ENCODE measurements around the gene BCR. TPM values are rescaled to one million over a fixed set of nuclear protein-coding genes. Genes with fewer than 3 reads are reported as not detected.
A peak's percentile ranks its signal among the peaks of the same experiment; 100 is the strongest.

The BCR gene
- total RNA-seq, 1 experiment from 2014 or later: 77.0 TPM

GRCh38 chr22:23166841-23167616, 13.3 kb upstream of the BCR start:
- Histone ChIP-seq H3K9ac (ENCODE audit: extremely low read depth, insufficient read length, low read length) (no peak overlapping the region), H2BK5ac (ENCODE audit: insufficient read length, low read length) (no peak overlapping the region), H4K20me1 (ENCODE audit: control insufficient read depth, insufficient read depth, insufficient read length) (no peaks in the 10 kb centered on the region), H3K4ac (ENCODE audit: low read depth, low read length) (no peak overlapping the region), H3K23ac (ENCODE audit: insufficient read length, low read depth, low read length) (no peak overlapping the region), H3K79me2 (ENCODE audit: insufficient read depth, low read length) (no peaks in the 10 kb centered on the region), H2BK12ac (ENCODE audit: insufficient read length, low read depth, low read length) (no peak overlapping the region), H3T11ph (ENCODE audit: low read length) (no peak overlapping the region), H3K27ac (ENCODE audit: insufficient read length, low read depth, low read length) (no peak overlapping the region), H4K91ac (ENCODE audit: insufficient read length, low read depth, low read length) (no peak overlapping the region), H3K56ac (ENCODE audit: insufficient read length, low read depth, low read length) (no peak overlapping the region), H3K79me1 (ENCODE audit: insufficient read depth, low read depth, low read length, poor library complexity, severe bottlenecking) (no peaks in the 10 kb centered on the region), H4K8ac (replicated peaks; ENCODE audit: insufficient read length, low read depth, low read length) (no peak overlapping the region), H2AFZ (ENCODE audit: low read length) (no peak overlapping the region), H2AK5ac (ENCODE audit: insufficient read length, low read length) (no peak overlapping the region), H3K23me2 (ENCODE audit: insufficient read length, low read depth, low read length, poor library complexity, severe bottlenecking) (no peaks in the 10 kb centered on the region), H2BK120ac (ENCODE audit: low read depth, low read length, poor library complexity, severe bottlenecking) (no peak overlapping the region), H2BK15ac (ENCODE audit: low read depth, low read length) (no peak overlapping the region), H3K9me3 (ENCODE audit: control insufficient read depth, low read depth, low read length) (no peaks in the 10 kb centered on the region), H3K14ac (ENCODE audit: insufficient read depth, low read length) (no peak overlapping the region), H3K18ac (ENCODE audit: insufficient read length, low read depth, low read length) (no peak overlapping the region), H4K5ac (ENCODE audit: insufficient read length, low read depth, low read length) (no peak overlapping the region), H3K27me3 (ENCODE audit: insufficient read depth, low read length) (no peaks in the 10 kb centered on the region), H3K4me2 (ENCODE audit: insufficient read depth, insufficient read length, low read length) (no peak overlapping the region), H3K4me1 (ENCODE audit: insufficient read depth, low read length) (no peaks in the 10 kb centered on the region; the same call in 1 of the 2 replicates), H2BK20ac (ENCODE audit: low read depth, low read length, poor library complexity, severe bottlenecking) (no peak overlapping the region)
- Mint-ChIP-seq H3K27me3 (ENCODE audit: low read depth) (peaks cover 12% of the 10 kb centered on the region), H3K36me3 (ENCODE audit: insufficient read depth in 1 of 3, low read depth in 3 of 3) (no peaks in the 10 kb centered on the region; a peak in 1 of 7 replicates), H3K4me1 (peaks cover 7 to 31% of the 10 kb centered on the region in 2 experiments), H3K4me3 (no peak overlapping the region), H3K27ac (peak overlapping the region in 1 of 3 experiments; percentile 61; a peak in 1 of 7 replicates), H3K9me3 (no peaks in the 10 kb centered on the region)
- TF ChIP-seq CTCF (conservative IDR thresholded peaks at IDR 0.05): no peak
- no CpG with 5 or more reads among the region's 10 CpGs for WGBS (ENCODE audit: extremely low coverage, insufficient read length, low lambda C conversion rate)
- DNase-seq: no peak
